GM12878 (cell line): ENCODE data around the gene TP63.

ENCODE experiments used
- CREM ChIP-seq: IDR thresholded peaks from 2 replicates; pipeline ENCODE4 v1.6.1; 2014; ENCODE audit warnings: antibody characterized with exemption, low read depth
- CTCF ChIP-seq, 3 experiments: IDR thresholded peaks in 2 of 3; conservative IDR thresholded peaks in 1 of 3; 2 replicates each; pipeline ENCODE4 v1.5.1; 2011; ENCODE audit warnings: low read depth in 3 of 3, low read length in 3 of 3, mild to moderate bottlenecking in 3 of 3, control low read depth in 2 of 3, moderate library complexity in 2 of 3, inconsistent platforms in 1 of 3, mixed read lengths in 1 of 3; ENCODE audit not compliant: control insufficient read depth in 2 of 3, insufficient read depth in 1 of 3; ENCODE audit errors: extremely low read depth in 1 of 3
- E4F1 ChIP-seq: fragments of 450-650 bp; IDR thresholded peaks from 2 replicates; pipeline ENCODE4 v1.6.1; 2018; ENCODE audit warnings: borderline replicate concordance, mild to moderate bottlenecking; ENCODE audit not compliant: partially characterized antibody
- SMAD1 ChIP-seq: fragments of 450-650 bp; IDR thresholded peaks from 2 replicates; pipeline ENCODE4 v1.6.1; 2018; ENCODE audit warnings: mild to moderate bottlenecking, low read depth; ENCODE audit not compliant: partially characterized antibody

DNA sequence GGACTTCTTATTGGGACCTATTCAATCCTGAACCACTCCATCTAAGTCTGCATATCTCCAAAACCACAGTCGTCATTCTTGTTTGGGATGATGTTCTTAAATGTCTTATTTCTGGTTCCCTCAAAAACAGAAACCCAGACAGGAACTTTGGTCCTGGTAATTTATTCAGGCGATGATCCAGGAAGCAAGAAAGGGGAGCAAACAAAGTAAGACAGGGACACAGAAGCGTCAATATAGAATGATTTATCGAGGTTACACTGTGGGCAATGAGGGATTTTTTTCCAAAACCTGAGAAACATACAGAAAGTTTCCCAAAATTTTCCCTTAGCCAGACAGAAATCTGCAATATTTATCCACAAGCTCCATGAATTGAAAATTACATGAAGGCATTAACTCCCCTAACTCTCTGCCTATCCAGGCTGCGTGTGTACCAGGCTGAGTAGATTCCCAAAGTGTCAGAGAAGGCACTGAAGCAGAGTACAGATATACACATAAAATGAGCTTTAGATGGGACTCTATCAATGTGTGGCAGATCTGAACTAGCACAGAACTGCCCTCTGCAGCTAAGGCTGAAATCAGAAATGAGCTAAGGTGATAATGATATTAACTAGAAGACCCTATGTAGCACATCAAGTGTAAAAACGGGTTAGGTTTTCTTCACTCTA lies 43.2 kb downstream of the TP63 start:
- no peak for TF ChIP-seq CTCF (IDR thresholded peaks at IDR 0.05 in 2 of 3, conservative IDR thresholded peaks at IDR 0.05 in 1 of 3; ENCODE audit: control insufficient read depth in 2 of 3, extremely low read depth in 1 of 3, insufficient read depth in 1 of 3, low read depth in 3 of 3, low read length in 3 of 3)
- no peak for TF ChIP-seq E4F1
- no peak for TF ChIP-seq CREM
- TF ChIP-seq SMAD1: no peak
